Myocyte (in vitro differentiated cells): ENCODE measurements around the gene PRR15L. TPM values are rescaled to one million over a fixed set of nuclear protein-coding genes. Genes with fewer than 3 reads are reported as not detected.
"Not testable (repeated sequence)": the region's sequence is repeated elsewhere in the genome, so short reads cannot be mapped to it uniquely, and the experiment has no call there.

Experiments
- DNase-seq: peaks from one replicate; pipeline ENCODE4 v3.0.0-alpha.2; 2012; ENCODE audit warnings: low read depth
- total RNA-seq: library from RNA; depleted of rRNA; stranded (reverse); fragments of >200 nt; gene quantifications from 2 replicates; pipeline ENCODE4 v1.2.3, GENCODE V29; 2014

PRR15L gene
- total RNA-seq, 1 donor from 2014 or later, result not detected

- DNase-seq, result no peak
Measured at GRCh38 chr17:47937941-47938340, 19.7 kb downstream of the PRR15L start.

GRCh38 chr17:47935961-47936360 lies 21.7 kb downstream of the PRR15L start:
- DNase-seq, result peak; percentile 85

- not testable (repeated sequence) for DNase-seq
Measured at GRCh38 chr17:47935468-47935867, 22.2 kb downstream of the PRR15L start.

- peak; percentile 90 for DNase-seq
Measured at GRCh38 chr17:47934856-47935255, 22.8 kb downstream of the PRR15L start.

- no peak for DNase-seq
Measured at GRCh38 chr17:47931848-47932247, 25.8 kb downstream of the PRR15L start.

- no peak for DNase-seq
Measured at GRCh38 chr17:47929218-47930000, 28.3 kb downstream of the PRR15L start.

- DNase-seq, result no peak
Measured at GRCh38 chr17:47928415-47928814, 29.3 kb downstream of the PRR15L start.

- no peak for DNase-seq
Measured at GRCh38 chr17:47927821-47928400, 29.8 kb downstream of the PRR15L start.

GRCh38 chr17:47925678-47925988 lies 32.0 kb downstream of the PRR15L start:
- no peak for DNase-seq

- peak; percentile 73 for DNase-seq
Measured at GRCh38 chr17:47924785-47925677, 32.7 kb downstream of the PRR15L start.

GRCh38 chr17:47919889-47920288 lies 37.8 kb downstream of the PRR15L start:
- DNase-seq, result not testable (repeated sequence)

- DNase-seq, result no peak
Measured at GRCh38 chr17:47918991-47919390, 38.7 kb downstream of the PRR15L start.

GRCh38 chr17:47918006-47918405 lies 39.7 kb downstream of the PRR15L start:
- DNase-seq, result no peak

- DNase-seq, result no peak
Measured at GRCh38 chr17:47917581-47917980, 40.1 kb downstream of the PRR15L start.

- no peak for DNase-seq
Measured at GRCh38 chr17:47916489-47917208, 41.0 kb downstream of the PRR15L start.

- DNase-seq, result no peak
Measured at GRCh38 chr17:47915776-47916398, 41.8 kb downstream of the PRR15L start.

GRCh38 chr17:47914306-47914948 lies 43.3 kb downstream of the PRR15L start:
- DNase-seq, result peak; percentile 78

GRCh38 chr17:47913050-47913449 lies 44.6 kb downstream of the PRR15L start:
- DNase-seq, result no peak

- DNase-seq, result no peak
Measured at GRCh38 chr17:47907932-47908562, 49.6 kb downstream of the PRR15L start.

- peak; percentile 79 for DNase-seq
Measured at GRCh38 chr17:47906443-47906842, 51.2 kb downstream of the PRR15L start.
